Measurements from ENCODE around the gene ABCB10. TPM values are rescaled to one million over a fixed set of nuclear protein-coding genes. Genes with fewer than 3 reads are reported as not detected.
A peak's percentile ranks its signal among the peaks of the same experiment; 100 is the strongest.

Gene ABCB10
- total RNA-seq, 1 experiment from 2014 or later: 13.8 TPM

DNA sequence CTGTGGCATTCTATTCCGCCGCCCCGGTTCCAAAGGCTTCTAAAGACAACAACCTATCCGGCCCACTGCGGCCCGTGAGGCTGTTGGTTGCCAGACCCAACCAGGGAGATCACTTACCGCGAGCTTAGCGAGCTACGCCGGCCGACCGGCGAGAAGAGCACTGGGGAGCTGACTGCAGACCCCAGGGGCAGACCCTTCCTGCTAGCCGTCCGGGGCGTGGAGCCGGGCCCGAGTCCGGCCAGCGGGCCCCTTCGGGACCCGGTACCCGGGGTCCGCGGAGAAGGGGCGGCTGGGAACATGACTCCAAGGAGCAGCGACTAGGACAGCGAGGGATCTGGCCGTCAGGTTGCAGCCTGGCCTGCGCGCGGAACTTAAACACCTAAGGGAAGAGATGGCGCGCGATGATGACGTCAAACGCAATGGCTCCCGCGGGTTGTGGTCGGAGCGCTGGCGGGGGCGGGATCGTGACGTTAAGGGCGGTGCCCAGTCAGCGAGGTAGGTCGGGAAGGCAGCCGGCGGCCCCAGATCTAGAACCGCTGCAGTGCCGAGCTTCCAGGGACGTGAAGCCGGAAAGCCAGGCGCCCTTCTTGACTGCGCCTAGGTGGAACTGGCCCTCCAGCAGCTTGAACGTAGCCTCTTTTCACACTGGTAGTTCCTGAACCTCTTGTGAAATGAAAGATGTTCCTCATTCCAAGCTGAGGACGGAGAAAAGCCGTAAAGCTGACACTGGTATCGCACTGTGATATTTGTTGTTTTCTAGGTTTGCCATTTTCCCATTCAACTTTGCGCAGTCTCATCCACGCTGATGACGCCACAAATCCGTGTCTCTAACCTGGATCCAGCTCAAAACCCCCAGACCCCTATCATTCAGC lies 50.3 kb downstream of the ABCB10 start, which contains the start of gene NUP133:
Gene NUP133, minus strand, starts transcription at position 391 of the 872 bp plus-strand sequence. Its CDS starts 92 bp downstream, at position 299.
- peak; percentile 98 for DNase-seq
- peaks cover 13 to 14% of the 10 kb centered on the region in 2 experiments for H3K4me1 Mint-ChIP-seq
- Histone ChIP-seq H2AFZ (ENCODE audit: low read length) (no peak within 1 kb of the TSS), H2BK15ac (ENCODE audit: low read depth, low read length) (no peak within 1 kb of the TSS), H2BK12ac (ENCODE audit: insufficient read length, low read depth, low read length) (no peak within 1 kb of the TSS), H3K14ac (ENCODE audit: insufficient read depth, low read length) (peak within 1 kb of the TSS; percentile 42; the same call in 1 of the 2 replicates), H3K9me3 (ENCODE audit: control insufficient read depth, low read depth, low read length) (no peaks in the 10 kb centered on the region), H3K27me3 (ENCODE audit: insufficient read depth, low read length) (no peaks in the 10 kb centered on the region), H3K56ac (ENCODE audit: insufficient read length, low read depth, low read length) (no peak within 1 kb of the TSS), H3K79me1 (ENCODE audit: insufficient read depth, low read depth, low read length, poor library complexity, severe bottlenecking) (no peaks in the 10 kb centered on the region), H3K79me2 (ENCODE audit: insufficient read depth, low read length) (peaks cover 4% of the 10 kb centered on the region; the same call in 1 of the 2 replicates), H3K4me1 (ENCODE audit: insufficient read depth, low read length) (peaks cover 2% of the 10 kb centered on the region; the same call in 1 of the 2 replicates), H4K8ac (replicated peaks; ENCODE audit: insufficient read length, low read depth, low read length) (no peak within 1 kb of the TSS), H3K23me2 (ENCODE audit: insufficient read length, low read depth, low read length, poor library complexity, severe bottlenecking) (peaks cover 3% of the 10 kb centered on the region), H2BK5ac (ENCODE audit: insufficient read length, low read length) (no peak within 1 kb of the TSS), H4K5ac (ENCODE audit: insufficient read length, low read depth, low read length) (peak within 1 kb of the TSS; percentile 1), H4K20me1 (ENCODE audit: control insufficient read depth, insufficient read depth, insufficient read length) (no peaks in the 10 kb centered on the region), H3K18ac (ENCODE audit: insufficient read length, low read depth, low read length) (peak within 1 kb of the TSS; percentile 24), H3T11ph (ENCODE audit: low read length) (no peak within 1 kb of the TSS), H2AK5ac (ENCODE audit: insufficient read length, low read length) (no peak within 1 kb of the TSS), H2BK20ac (ENCODE audit: low read depth, low read length, poor library complexity, severe bottlenecking) (no peak within 1 kb of the TSS), H4K91ac (ENCODE audit: insufficient read length, low read depth, low read length) (no peak within 1 kb of the TSS), H3K23ac (ENCODE audit: insufficient read length, low read depth, low read length) (no peak within 1 kb of the TSS), H2BK120ac (ENCODE audit: low read depth, low read length, poor library complexity, severe bottlenecking) (no peak within 1 kb of the TSS), H3K4ac (ENCODE audit: low read depth, low read length) (no peak within 1 kb of the TSS), H3K9ac (ENCODE audit: extremely low read depth, insufficient read length, low read length) (peak within 1 kb of the TSS; percentile 81), H3K27ac (ENCODE audit: insufficient read length, low read depth, low read length) (peak within 1 kb of the TSS; percentile 49), H3K4me2 (ENCODE audit: insufficient read depth, insufficient read length, low read length) (peak within 1 kb of the TSS; percentile 81)
- H3K27ac Mint-ChIP-seq: peak within 1 kb of the TSS; percentile 93 to 97 (median 96)
- peaks cover 0 to 13% (median 5%) of the 10 kb centered on the region in 3 experiments; a peak in 4 of 7 replicates for H3K36me3 Mint-ChIP-seq (ENCODE audit: insufficient read depth in 1 of 3, low read depth in 3 of 3)
- H3K4me3 Mint-ChIP-seq: peak within 1 kb of the TSS; percentile 89 to 93
- no CpG with 5 or more reads among the region's 65 CpGs for WGBS (ENCODE audit: extremely low coverage, insufficient read length, low lambda C conversion rate)
- H3K27me3 Mint-ChIP-seq (ENCODE audit: low read depth): no peaks in the 10 kb centered on the region; the same call in 1 of the 2 replicates
- TF ChIP-seq, protein P1, sequence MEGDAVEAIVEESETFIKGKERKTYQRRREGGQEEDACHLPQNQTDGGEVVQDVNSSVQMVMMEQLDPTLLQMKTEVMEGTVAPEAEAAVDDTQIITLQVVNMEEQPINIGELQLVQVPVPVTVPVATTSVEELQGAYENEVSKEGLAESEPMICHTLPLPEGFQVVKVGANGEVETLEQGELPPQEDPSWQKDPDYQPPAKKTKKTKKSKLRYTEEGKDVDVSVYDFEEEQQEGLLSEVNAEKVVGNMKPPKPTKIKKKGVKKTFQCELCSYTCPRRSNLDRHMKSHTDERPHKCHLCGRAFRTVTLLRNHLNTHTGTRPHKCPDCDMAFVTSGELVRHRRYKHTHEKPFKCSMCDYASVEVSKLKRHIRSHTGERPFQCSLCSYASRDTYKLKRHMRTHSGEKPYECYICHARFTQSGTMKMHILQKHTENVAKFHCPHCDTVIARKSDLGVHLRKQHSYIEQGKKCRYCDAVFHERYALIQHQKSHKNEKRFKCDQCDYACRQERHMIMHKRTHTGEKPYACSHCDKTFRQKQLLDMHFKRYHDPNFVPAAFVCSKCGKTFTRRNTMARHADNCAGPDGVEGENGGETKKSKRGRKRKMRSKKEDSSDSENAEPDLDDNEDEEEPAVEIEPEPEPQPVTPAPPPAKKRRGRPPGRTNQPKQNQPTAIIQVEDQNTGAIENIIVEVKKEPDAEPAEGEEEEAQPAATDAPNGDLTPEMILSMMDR (conservative IDR thresholded peaks at IDR 0.05): no peak
- no peaks in the 10 kb centered on the region; a peak in 2 of 5 replicates for H3K9me3 Mint-ChIP-seq

All from H9 (cell line).